Natural killer cell (primary cell): ENCODE measurements around the gene CDK17. TPM values are rescaled to one million over a fixed set of nuclear protein-coding genes. Genes with fewer than 3 reads are reported as not detected.

Experiments used
- ATAC-seq, 3 donors: fragments of 150-1000 bp in 2 of 3; fragments of 200-7000 bp in 1 of 3; cut with Tn5 transposase; 1 replicate in 1 of 3; 2 replicates in 2 of 3; pipeline ENCODE4 v1.10.0; 2021; ENCODE audit warnings: mild to moderate bottlenecking in 2 of 3, moderate library complexity in 2 of 3
- DNase-seq, 2 donors: peaks; one replicate each; pipeline versions ENCODE4 v3.0.0 to v3.0.0-alpha.2; 2013 to 2021; ENCODE audit warnings: mixed read lengths in 1 of 2
- H3K27ac ChIP-seq: one replicate; pipeline ENCODE4 v1.5.1; 2013; ENCODE audit warnings: mild to moderate bottlenecking, low read length
- H3K27me3 ChIP-seq: one replicate; pipeline ENCODE4 v1.6.1; 2013; ENCODE audit warnings: low read length; ENCODE audit not compliant: control insufficient read depth, insufficient read depth
- H3K36me3 ChIP-seq: one replicate; pipeline ENCODE4 v1.6.1; 2013; ENCODE audit warnings: low read length; ENCODE audit not compliant: control insufficient read depth, insufficient read depth
- H3K4me1 ChIP-seq: one replicate; pipeline ENCODE4 v1.6.1; 2013; ENCODE audit warnings: low read length; ENCODE audit not compliant: control insufficient read depth, insufficient read depth
- H3K4me3 ChIP-seq: one replicate; pipeline ENCODE4 v1.5.1; 2013; ENCODE audit warnings: low read length
- H3K9me3 ChIP-seq: one replicate; pipeline ENCODE4 v1.6.1; 2013; ENCODE audit warnings: low read length; ENCODE audit not compliant: control insufficient read depth, insufficient read depth
- H3K27ac Mint-ChIP-seq, 2 donors: one replicate each; pipeline ENCODE4 v1.8.0; 2022; ENCODE audit warnings: mild to moderate bottlenecking in 2 of 2, mixed read lengths in 2 of 2, moderate library complexity in 1 of 2
- H3K27me3 Mint-ChIP-seq, 2 donors: one replicate each; pipeline ENCODE4 v1.8.0; 2022; ENCODE audit warnings: low read depth in 2 of 2, mixed read lengths in 2 of 2
- H3K36me3 Mint-ChIP-seq: one replicate; pipeline ENCODE4 v1.8.0; 2022; ENCODE audit warnings: mixed read lengths
- H3K4me1 Mint-ChIP-seq, 2 donors: one replicate each; pipeline ENCODE4 v1.8.0; 2022; ENCODE audit warnings: mixed read lengths in 2 of 2
- H3K4me3 Mint-ChIP-seq: one replicate; pipeline ENCODE4 v1.8.0; 2022; ENCODE audit warnings: mild to moderate bottlenecking, moderate library complexity, mixed read lengths
- H3K9me3 Mint-ChIP-seq, 2 donors: one replicate each; pipeline ENCODE4 v1.8.0; 2022; ENCODE audit warnings: mixed read lengths in 2 of 2
- CTCF ChIP-seq: fragments of 200-600 bp; IDR thresholded peaks from one replicate; pipeline ENCODE4 v1.8.0; 2022; ENCODE audit warnings: antibody characterized with exemption
- whole genome bisulfite sequencing: methylation state at CpG from one replicate; pipeline ENCODE4 v1.1.7; 2013; ENCODE audit warnings: missing lambda C conversion rate; ENCODE audit not compliant: insufficient coverage; 5-methylcytosine and 5-hydroxymethylcytosine counted together
- intact Hi-C: fragments of 100-400 bp; cut with micrococcal nuclease; formaldehyde crosslinking; loops from one replicate; pipeline ENCODE4 v1.14.2; 2022
- total RNA-seq, 4 donors: library from RNA; stranded (reverse); fragments of 120-200 nt in 1 of 4; gene quantifications; one replicate each; pipeline versions ENCODE4 v1.2.3 to v1.2.4, GENCODE V29; 2013 to 2022

The CDK17 gene
- total RNA-seq, 3 donors from 2014 or later (not counting 1 experiment from before 2014, with no cell fraction given): 199 to 234 (median 232) TPM

- no peaks in the 10 kb centered on the region for H3K9me3 ChIP-seq
- Mint-ChIP-seq H3K27ac (peak overlapping the region in 1 of 2 donors; percentile 38), H3K9me3 (no peaks in the 10 kb centered on the region), H3K36me3 (peaks cover 6% of the 10 kb centered on the region), H3K4me1 (peaks cover 0 to 14% of the 10 kb centered on the region in 2 donors), H3K27me3 (no peaks in the 10 kb centered on the region), H3K4me3 (no peak overlapping the region)
- no peaks in the 10 kb centered on the region for H3K4me1 ChIP-seq
- peaks cover 64% of the 10 kb centered on the region for H3K36me3 ChIP-seq
- TF ChIP-seq CTCF: no peak
- no peaks in the 10 kb centered on the region for H3K27me3 ChIP-seq
- DNase-seq (no peak), ATAC-seq (no peak)
- intact Hi-C loops: no loop called here
- no peak overlapping the region for H3K4me3 ChIP-seq
- H3K27ac ChIP-seq: no peak overlapping the region
- WGBS: 88% methylated on average over 1 of the region's 2 CpGs
These were observed 107.1 kb downstream of the CDK17 start for GRCh38 chr12:96293093-96293492.

- H3K27me3 ChIP-seq: no peaks in the 10 kb centered on the region
- DNase-seq: no peak
- WGBS: 90% methylated on average over 5 of the region's 5 CpGs
- H3K9me3 ChIP-seq: no peaks in the 10 kb centered on the region
- H3K4me1 ChIP-seq: no peaks in the 10 kb centered on the region
- no peaks in the 10 kb centered on the region for H3K9me3 Mint-ChIP-seq
- H3K36me3 ChIP-seq: peaks cover 80% of the 10 kb centered on the region
- ATAC-seq: no peak
- H3K36me3 Mint-ChIP-seq: peaks cover 28% of the 10 kb centered on the region
- H3K4me1 Mint-ChIP-seq: peaks cover 12 to 13% of the 10 kb centered on the region in 2 donors
- H3K27ac Mint-ChIP-seq: peak overlapping the region in 1 of 2 donors; percentile 57
- no peak overlapping the region for H3K4me3 Mint-ChIP-seq
- no peak overlapping the region for H3K4me3 ChIP-seq
- no peaks in the 10 kb centered on the region for H3K27me3 Mint-ChIP-seq
- H3K27ac ChIP-seq: no peak overlapping the region
- intact Hi-C loops: no loop called here
- no peak for TF ChIP-seq CTCF
These were observed 111.2 kb downstream of the CDK17 start for GRCh38 chr12:96289067-96289466.

GRCh38 chr12:96285158-96285557 lies 115.1 kb downstream of the CDK17 start:
- Mint-ChIP-seq H3K4me3 (no peak overlapping the region), H3K27me3 (no peaks in the 10 kb centered on the region), H3K9me3 (no peaks in the 10 kb centered on the region), H3K27ac (peak overlapping the region; percentile 52 to 55), H3K36me3 (peaks cover 28% of the 10 kb centered on the region), H3K4me1 (peaks cover 8 to 13% of the 10 kb centered on the region in 2 donors)
- TF ChIP-seq CTCF: no peak
- no peaks in the 10 kb centered on the region for H3K9me3 ChIP-seq
- no peak for DNase-seq
- intact Hi-C loops: no loop called here
- H3K27ac ChIP-seq: no peak overlapping the region
- H3K4me3 ChIP-seq: no peak overlapping the region
- H3K4me1 ChIP-seq: no peaks in the 10 kb centered on the region
- no peaks in the 10 kb centered on the region for H3K27me3 ChIP-seq
- peaks cover 90% of the 10 kb centered on the region for H3K36me3 ChIP-seq
- no peak for ATAC-seq

GRCh38 chr12:96274331-96274730 lies 125.9 kb downstream of the CDK17 start:
- peaks cover 63% of the 10 kb centered on the region for H3K36me3 ChIP-seq
- Mint-ChIP-seq H3K9me3 (no peaks in the 10 kb centered on the region), H3K36me3 (no peaks in the 10 kb centered on the region), H3K27me3 (no peaks in the 10 kb centered on the region), H3K27ac (peak overlapping the region; percentile 25 to 27), H3K4me3 (no peak overlapping the region), H3K4me1 (peaks cover 25 to 27% of the 10 kb centered on the region in 2 donors)
- no peaks in the 10 kb centered on the region for H3K27me3 ChIP-seq
- H3K9me3 ChIP-seq: no peaks in the 10 kb centered on the region
- DNase-seq (no peak), ATAC-seq (no peak)
- intact Hi-C loops: no loop called here
- H3K4me3 ChIP-seq: no peak overlapping the region
- no peak overlapping the region for H3K27ac ChIP-seq
- TF ChIP-seq CTCF: no peak
- no peaks in the 10 kb centered on the region for H3K4me1 ChIP-seq
